ENCODE measurements around the gene ZSCAN29.

The ZSCAN29 gene

GRCh38 chr15:43347114-43347513 lies 23.7 kb downstream of the ZSCAN29 start:
- no peak for DNase-seq (ENCODE audit: extremely low read depth, low read depth)
- TF ChIP-seq, protein P1, sequence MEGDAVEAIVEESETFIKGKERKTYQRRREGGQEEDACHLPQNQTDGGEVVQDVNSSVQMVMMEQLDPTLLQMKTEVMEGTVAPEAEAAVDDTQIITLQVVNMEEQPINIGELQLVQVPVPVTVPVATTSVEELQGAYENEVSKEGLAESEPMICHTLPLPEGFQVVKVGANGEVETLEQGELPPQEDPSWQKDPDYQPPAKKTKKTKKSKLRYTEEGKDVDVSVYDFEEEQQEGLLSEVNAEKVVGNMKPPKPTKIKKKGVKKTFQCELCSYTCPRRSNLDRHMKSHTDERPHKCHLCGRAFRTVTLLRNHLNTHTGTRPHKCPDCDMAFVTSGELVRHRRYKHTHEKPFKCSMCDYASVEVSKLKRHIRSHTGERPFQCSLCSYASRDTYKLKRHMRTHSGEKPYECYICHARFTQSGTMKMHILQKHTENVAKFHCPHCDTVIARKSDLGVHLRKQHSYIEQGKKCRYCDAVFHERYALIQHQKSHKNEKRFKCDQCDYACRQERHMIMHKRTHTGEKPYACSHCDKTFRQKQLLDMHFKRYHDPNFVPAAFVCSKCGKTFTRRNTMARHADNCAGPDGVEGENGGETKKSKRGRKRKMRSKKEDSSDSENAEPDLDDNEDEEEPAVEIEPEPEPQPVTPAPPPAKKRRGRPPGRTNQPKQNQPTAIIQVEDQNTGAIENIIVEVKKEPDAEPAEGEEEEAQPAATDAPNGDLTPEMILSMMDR (IDR thresholded peaks at IDR 0.05; ENCODE audit: low read depth, low read length): no peak

DNA sequence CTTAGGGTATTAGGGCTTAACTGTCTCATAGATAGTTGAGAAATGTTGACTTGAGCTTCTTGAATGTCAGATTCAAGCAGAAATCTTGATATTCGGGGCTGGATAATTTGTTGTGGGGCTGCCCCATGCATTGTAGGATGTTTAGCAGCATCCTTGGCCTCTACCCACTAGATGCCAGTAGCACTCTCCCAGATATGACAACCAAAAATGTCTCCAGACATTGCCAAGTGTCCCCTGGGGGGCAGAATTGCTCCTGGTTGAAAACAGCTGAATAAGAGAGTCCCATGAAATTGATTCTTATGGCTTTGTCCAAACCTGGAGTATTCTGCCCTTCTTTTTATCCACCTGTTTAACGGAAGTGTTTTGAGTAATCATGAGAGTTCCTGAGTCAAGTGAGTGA lies 24.5 kb downstream of the ZSCAN29 start:
- no peak for DNase-seq (ENCODE audit: extremely low read depth, low read depth)

DNA sequence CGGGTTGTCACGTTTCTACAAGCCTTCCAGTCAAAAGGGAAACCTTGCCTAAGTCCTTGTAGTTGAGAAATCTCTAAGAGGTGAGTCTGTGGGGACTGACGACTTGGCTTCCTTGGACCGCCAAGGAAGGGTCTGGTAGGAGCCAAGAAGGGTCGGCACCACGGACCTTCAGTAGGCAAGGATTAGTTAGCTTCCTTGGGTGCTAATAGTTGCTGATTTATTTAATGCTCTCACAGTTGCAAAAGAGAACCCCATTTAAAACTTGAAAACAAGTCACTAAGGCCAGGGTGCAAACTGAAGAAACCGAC lies 40.1 kb downstream of the ZSCAN29 start:
- TF ChIP-seq, protein P1 (IDR thresholded peaks at IDR 0.05; ENCODE audit: low read depth, low read length): no peak
- DNase-seq (ENCODE audit: extremely low read depth, low read depth): no peak

More for the DNA sequence above, 24.5 kb downstream of the ZSCAN29 start:
- TF ChIP-seq, protein P1 (IDR thresholded peaks at IDR 0.05; ENCODE audit: low read depth, low read length): no peak; the same call in 1 of the 2 replicates

DNA sequence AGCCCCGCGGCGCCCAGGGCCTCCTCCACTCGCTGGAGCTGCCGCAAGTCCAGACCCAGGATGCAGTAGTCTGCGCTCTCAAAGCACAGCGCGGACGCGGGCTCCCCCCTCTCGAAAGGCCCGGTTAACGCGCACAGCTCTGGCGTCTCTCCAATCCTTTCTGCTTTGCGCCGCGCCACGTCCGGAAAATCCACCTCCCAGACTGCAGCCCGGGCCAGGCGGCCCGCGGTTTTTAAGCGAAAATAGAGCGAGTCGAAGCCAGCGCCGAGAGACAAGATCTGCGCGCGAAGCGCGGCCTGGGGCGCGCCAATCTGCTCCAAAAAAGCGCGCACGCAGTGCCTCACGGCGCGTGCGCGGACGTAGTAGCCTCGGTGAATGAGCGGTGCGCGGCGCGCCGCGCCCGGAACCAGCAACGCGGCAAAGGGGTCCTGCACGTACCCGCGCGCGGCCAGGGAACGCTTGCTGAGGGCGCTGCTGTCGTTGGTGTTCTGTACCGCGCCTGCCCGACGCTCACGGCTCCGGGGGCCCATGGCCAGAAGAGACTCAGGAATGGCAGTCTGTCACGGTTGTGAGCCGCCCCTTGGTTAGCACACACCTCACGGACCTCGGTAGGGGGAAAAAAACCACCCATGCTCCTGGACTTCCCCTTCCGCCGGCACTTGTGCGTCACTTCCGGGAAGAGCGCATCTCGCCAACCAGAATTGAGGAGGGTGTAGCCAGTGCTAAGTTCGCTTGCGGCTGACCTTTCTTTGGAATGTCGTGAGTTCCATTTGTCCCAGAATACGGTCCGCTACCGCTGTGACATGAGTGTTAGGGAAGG lies 40.7 kb downstream of the ZSCAN29 start, which contains the start of gene LCMT2:
Gene LCMT2, minus strand, starts transcription at position 614 of the 820 bp plus-strand sequence. Its CDS starts 84 bp downstream, at position 530.
- TF ChIP-seq, protein P1 (IDR thresholded peaks at IDR 0.05; ENCODE audit: low read depth, low read length): no peak
- peak; percentile 79 for DNase-seq (ENCODE audit: extremely low read depth, low read depth)

- TF ChIP-seq, protein P1 (IDR thresholded peaks at IDR 0.05; ENCODE audit: low read depth, low read length): no peak
- no peak for DNase-seq (ENCODE audit: extremely low read depth, low read depth)
Observed at GRCh38 chr15:43329217-43329959, 41.5 kb downstream of the ZSCAN29 start.

DNA sequence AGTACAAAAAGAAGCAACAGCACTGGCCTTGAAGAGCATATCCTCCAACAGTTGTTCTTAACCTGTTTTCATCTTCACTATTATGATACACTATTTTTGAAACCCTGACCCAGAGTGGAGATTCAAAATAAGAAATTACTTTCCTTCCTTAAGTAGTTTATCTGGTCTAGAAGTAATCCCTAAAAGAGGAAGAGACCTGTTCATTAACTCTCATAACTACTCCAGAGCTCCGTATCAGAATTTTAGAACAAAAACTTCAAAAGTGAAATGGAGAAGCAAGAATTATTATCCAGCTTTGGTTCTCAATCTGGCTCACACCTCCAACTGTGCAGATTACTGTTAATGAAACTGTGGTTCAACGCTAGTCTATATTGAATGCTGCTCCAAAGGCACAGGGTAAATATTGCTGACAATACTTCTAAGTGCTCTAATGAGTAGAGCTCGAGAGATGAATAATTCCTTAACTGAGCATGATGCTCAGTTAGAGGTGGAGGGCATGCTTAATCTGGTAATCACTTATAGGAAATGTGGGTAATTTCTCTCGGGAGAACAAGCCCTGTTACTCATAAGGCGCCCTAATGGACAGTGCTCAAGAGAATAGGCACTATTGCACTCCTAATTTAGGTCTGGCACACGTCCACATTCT lies 45.7 kb downstream of the ZSCAN29 start:
- no peak for DNase-seq (ENCODE audit: extremely low read depth, low read depth)
- TF ChIP-seq, protein P1 (IDR thresholded peaks at IDR 0.05; ENCODE audit: low read depth, low read length): no peak
